ENCODE data around the gene OR51B6. TPM values are rescaled to one million over a fixed set of nuclear protein-coding genes. Genes with fewer than 3 reads are reported as not detected.
"Not testable (repeated sequence)": the region's sequence is repeated elsewhere in the genome, so short reads cannot be mapped to it uniquely, and the experiment has no call there.

OR51B6 gene, protein sequence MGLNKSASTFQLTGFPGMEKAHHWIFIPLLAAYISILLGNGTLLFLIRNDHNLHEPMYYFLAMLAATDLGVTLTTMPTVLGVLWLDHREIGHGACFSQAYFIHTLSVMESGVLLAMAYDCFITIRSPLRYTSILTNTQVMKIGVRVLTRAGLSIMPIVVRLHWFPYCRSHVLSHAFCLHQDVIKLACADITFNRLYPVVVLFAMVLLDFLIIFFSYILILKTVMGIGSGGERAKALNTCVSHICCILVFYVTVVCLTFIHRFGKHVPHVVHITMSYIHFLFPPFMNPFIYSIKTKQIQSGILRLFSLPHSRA
- not detected for total RNA-seq
- long read RNA-seq, result 0 reads

DNA sequence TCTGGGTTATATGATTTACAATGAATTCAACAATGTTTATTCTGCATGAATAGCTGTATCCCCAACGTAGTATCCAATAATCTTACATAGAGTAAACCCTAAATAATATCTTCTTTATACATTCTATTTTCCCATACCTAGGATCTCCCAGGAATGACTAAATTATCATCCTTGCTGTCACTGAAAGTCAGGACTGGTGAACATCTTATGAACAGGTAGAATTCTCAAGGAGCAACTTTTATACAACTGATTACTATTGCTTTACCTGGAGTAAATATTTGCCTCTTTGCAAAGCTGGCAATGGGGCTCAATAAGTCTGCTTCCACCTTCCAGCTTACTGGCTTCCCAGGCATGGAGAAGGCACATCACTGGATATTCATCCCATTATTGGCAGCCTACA lies at the start of gene OR51B6:
TSS of gene OR51B6 (plus strand) at position 301 of the 400 bp plus-strand sequence. CDS start at position 301, 0 bp downstream.
- DNase-seq (no peak), ATAC-seq (ENCODE audit: poor library complexity) (no peak)
- intact Hi-C loops (cut with DNase I), result no loop called here

DNA sequence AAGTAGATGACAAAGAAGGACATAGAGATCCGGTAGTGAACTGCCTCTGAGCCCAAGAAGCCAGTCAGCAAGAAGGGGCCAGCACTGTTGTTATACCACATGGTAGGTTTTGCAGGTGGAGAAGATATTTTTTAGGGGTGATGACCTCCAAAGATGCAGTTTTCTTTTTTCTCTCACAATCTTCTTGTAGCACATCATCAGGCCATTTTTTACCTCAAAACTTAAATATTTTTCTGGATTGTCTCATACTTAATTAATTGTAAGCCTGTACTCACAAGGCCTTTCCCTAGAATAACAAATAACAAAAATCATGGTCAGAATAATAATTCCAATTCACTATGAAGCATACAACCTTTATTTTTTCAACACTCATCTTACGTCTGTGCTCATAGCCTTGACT lies 49.5 kb upstream of the OR51B6 start, which contains the start of gene OR51B4:
TSS of gene OR51B4 (minus strand) at position 101 of the 400 bp plus-strand sequence. CDS start at position 101, 0 bp downstream.
- intact Hi-C loops (cut with DNase I), result no loop called here
- ATAC-seq (ENCODE audit: poor library complexity) (no peak), DNase-seq (no peak)

DNA sequence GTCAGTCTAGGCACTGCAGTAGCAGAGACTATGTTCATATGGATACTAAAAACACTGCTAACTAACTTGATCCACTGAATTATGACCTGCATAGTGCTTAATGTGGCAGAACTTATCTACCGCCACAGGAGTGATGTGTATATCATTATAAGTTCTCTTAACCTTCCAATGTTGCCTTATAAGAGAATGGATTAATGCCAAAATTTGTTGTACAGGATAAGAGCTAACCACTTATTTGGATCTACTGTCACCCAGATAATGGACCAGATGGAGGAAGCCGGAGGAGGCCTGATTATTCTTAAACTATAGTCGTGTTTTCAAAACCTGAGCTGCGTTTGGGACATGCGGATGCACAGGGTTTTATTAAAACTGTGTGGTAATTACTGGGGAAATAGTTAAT lies 47.7 kb upstream of the OR51B6 start:
- ATAC-seq (ENCODE audit: poor library complexity), result no peak
- no peak for DNase-seq
- intact Hi-C loops (cut with DNase I), result no loop called here

DNA sequence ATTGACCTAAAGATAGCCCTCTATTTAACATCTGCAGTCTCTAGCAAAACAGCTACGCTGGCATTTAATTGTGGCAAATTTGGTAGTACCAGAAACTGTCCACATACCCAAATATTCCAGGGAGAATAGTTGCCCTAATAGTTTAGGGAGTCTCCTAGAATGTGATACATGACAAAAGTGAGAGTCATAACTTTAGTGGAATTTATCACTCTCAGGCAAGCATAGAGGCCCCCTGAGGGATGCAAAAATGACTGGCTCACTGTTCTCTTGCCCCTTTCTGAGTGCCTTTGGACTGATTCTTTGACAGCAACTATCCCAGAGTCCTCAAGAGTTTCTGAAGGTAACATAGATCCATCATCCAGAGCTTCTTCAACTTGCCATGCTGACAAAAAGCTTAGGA lies 47.3 kb upstream of the OR51B6 start:
- intact Hi-C loops (cut with DNase I), result no loop called here
- ATAC-seq (ENCODE audit: poor library complexity), result no peak
- DNase-seq, result no peak

DNA sequence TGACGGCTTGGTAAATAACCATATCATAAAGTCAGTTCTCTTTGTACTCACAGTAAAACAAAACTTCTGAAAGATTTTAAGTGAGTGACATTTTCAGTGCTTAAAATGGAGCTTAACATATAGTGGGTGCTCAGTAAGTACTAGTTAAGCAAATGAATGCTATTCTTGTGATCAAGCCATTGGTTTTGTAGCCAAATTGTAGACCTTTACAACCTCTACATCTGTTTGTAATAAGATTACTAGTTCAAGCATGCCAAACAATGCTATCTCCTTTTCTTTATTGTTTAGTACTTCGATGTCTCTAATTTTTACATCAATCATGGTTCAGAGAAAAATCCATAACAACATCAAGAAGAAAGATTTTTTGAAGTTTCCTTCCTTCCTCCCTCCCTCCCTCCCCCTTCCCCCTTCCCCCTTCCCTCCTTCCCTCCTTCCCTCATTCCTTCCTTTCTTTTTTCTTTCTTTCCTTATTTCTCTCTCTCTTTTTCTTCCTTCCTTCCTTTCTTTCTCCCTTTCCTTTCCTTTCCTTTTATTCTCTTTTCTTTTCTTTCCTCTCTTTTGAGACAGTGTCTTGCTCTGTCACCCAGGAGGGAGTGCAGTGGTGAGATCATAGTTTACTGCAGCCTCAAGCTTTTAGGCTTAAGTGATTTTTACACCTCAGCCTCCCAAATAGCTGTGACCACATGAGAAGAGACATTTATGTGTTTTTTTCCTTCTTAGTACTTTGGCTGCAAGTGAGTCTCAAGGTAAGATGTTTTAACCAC lies 43.9 kb upstream of the OR51B6 start:
- intact Hi-C loops (cut with DNase I), result no loop called here
- no peak for ATAC-seq (ENCODE audit: poor library complexity)
- DNase-seq, result no peak

DNA sequence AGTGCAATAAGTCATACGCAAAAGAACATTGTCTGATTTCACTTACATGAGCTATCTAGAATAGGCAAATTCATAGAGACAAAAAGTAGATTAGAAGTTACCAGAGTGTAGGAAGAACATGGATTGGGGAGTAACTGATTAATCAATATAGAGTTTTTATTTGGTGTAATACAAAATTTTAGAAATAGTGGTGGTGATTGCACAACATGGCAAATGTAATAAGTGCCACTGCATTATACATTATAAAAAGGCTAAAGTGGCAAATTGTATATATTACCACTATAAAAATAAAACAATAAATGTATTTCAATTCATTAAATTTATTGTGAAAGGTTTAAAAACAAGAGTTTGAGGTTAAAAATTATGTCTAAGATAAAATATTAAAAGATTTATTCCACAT lies 40.9 kb upstream of the OR51B6 start:
- intact Hi-C loops (cut with DNase I), result no loop called here
- no peak for DNase-seq
- ATAC-seq (ENCODE audit: poor library complexity), result no peak

DNA sequence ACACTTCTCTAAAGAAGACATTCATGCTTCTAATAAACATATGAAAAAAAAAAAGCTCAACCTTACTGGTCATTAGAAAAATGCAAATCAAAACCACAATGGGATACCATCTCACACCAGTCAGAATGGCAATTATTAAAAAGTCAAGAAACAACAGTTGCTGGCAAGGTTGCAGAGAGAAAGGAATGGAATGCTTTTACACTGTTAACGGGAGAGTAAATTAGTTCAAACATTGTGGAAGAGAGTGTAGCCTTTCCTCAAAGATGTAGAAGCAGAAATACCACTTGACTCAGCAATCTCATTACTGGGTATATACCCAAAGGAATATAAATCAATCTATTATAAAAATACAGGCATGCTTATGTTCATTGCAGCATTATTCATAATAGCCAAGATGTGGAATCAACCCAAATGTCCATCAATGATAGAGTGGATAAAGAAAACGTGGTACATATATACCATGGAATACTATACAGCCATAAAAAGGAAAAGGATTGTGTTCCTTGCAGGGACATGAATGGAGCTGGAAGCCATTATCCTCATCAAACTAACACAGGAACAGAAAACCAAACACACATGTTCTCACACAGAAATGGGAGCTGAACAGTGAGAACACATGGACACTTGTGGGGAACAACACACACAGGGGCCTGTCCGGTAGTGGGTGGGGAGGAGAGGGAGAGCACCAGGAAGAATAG lies 37.8 kb upstream of the OR51B6 start:
- DNase-seq; intact Hi-C loops (cut with DNase I); ATAC-seq (ENCODE audit: poor library complexity): not testable (repeated sequence)

DNA sequence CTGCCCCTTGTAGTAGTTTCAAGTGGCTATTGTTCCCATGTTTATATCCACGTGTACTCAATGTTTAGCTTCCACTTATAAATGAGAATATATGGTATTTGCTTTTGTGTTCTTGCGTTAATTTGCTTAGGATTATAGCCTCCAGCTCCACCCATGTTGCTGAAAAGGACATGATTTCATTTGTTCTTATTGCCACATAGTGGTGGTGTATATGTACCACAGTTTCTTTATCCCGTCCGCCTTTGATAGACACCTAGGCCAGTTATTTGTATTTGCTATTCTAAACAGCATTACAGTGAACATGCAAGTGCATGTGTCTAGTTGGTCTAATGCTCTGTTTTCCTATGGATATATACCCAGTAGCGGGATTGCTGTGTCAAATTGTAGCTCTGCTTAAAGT lies 34.0 kb upstream of the OR51B6 start:
- ATAC-seq (ENCODE audit: poor library complexity) (no peak), DNase-seq (no peak)
- intact Hi-C loops (cut with DNase I), result no loop called here

DNA sequence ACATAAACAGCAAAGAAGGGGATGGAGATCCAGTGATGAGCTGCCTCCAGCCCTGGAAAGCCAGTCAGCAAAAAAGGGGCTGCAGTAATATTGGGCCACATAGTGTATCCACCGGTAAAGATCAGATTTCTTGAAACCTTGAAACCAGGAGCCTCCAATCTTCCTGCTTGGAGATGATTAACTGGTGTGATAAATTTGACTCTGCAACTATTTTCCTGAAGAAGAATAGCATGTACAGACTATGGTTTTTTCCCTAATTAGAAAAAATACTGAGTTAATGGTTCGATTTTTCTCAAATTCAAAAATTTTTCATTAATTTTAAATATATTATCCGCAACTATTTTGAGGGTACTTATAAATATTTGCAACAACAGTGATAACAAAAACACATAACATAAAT lies 27.1 kb upstream of the OR51B6 start, which contains the start of gene OR51B2:
TSS of gene OR51B2 (minus strand) at position 101 of the 400 bp plus-strand sequence. CDS start at position 101, 0 bp downstream.
- intact Hi-C loops (cut with DNase I), result no loop called here
- ATAC-seq (ENCODE audit: poor library complexity) (no peak), DNase-seq (no peak)

DNA sequence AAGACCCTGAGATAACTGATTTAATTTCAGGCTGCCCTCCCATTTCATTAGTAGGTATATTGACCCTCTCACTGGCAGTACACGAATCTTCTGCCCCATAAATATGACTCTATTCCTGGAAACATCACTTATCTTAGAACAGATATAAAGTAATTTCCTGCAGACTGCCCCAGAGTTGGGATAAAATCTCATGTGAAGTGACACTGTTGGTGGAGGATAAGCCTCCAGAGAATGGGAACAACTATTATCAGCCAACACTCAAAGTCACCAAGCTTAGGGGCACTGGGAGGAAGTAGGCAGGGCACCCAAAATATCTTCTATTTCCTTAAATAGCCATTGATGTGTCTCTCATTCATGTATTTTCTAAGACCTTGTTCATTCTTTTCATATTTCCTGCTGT lies 16.1 kb upstream of the OR51B6 start:
- intact Hi-C loops (cut with DNase I), result no loop called here
- no peak for ATAC-seq (ENCODE audit: poor library complexity)

DNA sequence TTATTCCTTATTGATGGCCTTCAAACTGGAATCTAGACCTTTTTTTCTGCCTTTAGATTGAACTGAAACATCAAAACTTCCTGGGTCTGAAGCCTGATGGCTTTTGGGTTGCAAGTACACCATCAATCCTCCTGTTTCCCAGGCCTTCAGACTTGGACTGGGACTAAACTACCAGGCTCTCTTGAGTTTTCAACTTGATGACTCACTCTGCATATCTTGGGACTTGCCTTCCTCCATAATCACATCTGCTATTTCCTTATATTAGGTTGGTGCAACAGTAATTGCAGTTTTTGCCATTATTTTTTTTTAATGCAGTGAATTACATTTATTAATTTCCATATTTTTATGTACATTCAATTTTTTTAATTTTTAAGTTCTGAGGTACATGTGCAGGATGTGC lies 15.0 kb upstream of the OR51B6 start:
- ATAC-seq (ENCODE audit: poor library complexity), result no peak
- DNase-seq, result no peak
- intact Hi-C loops (cut with DNase I), result no loop called here

More for the DNA sequence above, 16.1 kb upstream of the OR51B6 start:
- DNase-seq, result no peak

DNA sequence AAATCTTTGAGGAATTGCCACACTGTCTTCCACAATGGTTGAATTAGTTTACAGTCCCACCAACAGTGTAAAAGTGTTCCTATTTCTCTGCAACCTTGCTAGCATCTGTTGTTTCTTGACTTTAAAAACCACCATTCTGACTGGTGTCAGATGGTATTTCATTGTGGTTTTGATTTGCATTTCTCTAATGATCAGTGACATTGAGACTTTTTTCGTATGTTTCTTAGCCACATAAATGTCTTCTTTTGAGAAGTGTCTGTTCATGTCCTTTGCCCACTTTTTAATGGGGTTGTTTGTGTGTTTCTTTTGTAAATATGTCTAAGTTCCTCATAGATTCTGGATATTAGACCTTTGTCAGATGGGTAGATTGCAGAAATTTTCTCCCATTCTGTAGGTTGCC lies 14.1 kb upstream of the OR51B6 start:
- intact Hi-C loops (cut with DNase I); DNase-seq; ATAC-seq (ENCODE audit: poor library complexity): not testable (repeated sequence)

DNA sequence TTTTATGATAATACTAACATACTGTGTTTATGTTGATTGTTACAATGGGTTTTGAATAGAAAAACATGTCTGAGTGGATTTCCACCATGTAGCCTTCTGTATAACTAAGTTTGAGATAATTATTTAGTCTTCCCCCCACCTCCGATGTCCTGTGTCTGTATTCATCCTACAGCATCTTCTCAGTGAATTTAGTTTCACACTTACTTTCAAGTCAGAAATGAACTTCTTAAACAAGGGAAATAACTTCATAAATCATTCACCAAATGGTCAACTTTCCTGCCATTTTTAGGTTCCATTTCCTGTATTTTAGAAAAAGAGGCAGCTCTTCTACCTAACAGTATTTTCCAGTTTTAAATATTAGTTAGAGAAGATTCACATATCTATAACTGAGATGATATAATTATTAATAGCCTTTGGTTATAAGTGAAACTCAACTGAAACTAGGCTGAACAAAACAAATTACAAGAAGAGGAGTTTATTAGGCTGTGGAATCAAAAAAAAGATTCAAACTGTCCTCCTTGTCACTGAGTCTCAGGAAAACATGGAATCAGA lies 11.5 kb upstream of the OR51B6 start:
- intact Hi-C loops (cut with DNase I), result no loop called here
- ATAC-seq (ENCODE audit: poor library complexity), result no peak
- no peak for DNase-seq

DNA sequence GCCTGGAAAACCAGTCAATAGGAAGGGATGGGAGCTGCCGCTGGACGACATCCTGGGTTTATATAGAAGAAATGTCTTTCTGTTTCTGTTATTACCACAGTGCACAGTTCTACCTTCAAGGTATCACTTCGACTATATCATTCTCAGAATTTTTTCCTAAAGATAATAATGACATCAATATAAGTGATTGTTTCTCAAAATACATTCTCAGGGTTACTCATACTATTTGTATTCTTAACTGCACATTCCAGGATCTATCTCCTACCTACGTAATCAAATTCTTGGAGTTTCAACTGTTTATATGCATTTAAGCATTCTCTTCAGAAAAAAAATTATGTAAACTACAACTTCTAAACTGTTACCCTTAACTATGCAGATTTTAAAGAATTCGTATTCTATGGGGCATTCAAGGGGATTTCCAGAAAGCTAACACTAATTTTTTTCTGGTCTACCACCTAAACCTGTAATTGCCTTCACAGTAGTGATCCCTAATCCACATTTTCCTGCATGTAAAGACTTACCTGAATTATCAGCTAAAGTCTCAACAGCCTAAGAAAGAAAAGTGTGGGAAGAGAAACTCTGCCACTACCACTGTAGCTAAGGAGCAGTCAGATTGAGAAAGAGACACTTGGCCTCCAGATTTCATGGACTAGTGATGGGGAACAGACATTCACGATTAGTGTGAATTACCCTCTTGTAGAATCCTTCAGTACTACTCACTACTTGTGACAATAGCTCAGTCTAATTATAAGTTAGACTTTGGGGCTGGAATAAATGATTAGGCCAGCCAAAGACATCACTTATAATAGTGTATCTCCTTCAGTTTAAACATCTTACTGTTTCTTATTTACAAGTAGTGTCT lies 7.6 kb upstream of the OR51B6 start, which contains the start of gene OR51B5:
TSS of gene OR51B5 (minus strand) at position 51 of the 862 bp plus-strand sequence. CDS start at position 51, 0 bp downstream.
- ATAC-seq (ENCODE audit: poor library complexity) (no peak), DNase-seq (no peak)
- intact Hi-C loops (cut with DNase I), result no loop called here

DNA sequence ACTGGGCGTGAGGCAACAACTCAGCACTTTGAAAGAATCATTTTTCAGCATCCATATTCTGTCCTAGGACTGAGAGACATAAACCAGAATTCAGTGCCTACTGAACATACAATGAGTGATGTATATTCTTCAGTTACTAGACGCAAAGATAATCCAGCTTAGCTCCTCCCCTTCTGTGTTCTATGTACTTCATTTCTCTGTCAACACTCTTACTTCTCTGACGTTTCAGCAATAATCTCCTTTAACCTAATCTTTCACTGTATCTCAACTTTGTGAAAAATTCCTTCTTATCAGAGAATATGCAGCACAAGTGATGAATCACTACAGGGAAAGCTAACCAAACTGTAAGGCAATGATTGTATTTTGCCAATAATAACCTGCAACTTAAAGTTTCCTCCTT lies 5.5 kb upstream of the OR51B6 start:
- ATAC-seq (ENCODE audit: poor library complexity) (no peak), DNase-seq (no peak)
- intact Hi-C loops (cut with DNase I), result no loop called here

DNA sequence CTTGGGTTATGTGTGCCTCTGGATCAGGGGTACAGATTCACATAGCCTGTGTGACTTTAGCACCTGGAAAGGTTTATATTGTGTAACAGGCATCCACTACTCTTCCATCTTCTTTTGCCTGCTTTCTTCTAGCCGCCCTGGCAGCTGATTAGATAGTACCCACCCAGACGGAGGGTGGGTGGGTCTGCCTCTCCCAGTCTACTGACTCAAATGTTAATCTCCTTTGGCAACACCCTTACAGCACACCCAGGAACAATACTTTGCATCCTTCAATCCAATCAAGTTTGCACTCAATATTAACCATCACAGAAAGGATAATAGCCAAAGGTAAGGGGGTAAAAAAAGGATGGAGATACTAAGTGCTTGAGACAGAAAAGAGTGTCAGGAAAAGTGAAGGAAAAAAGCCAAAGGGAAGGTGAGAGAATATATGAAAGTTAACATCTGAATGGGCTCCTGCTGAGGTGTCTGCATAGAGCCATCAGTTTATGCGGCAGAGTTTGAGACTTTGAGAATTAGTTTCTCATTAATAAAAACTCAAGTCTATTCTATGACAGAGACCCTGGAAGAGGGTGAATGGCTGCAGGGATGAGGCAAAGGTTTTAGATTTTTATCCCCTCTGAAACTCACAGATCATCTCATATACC lies 2.6 kb upstream of the OR51B6 start:
- intact Hi-C loops (cut with DNase I), result no loop called here
- ATAC-seq (ENCODE audit: poor library complexity), result no peak
- DNase-seq, result no peak

DNA sequence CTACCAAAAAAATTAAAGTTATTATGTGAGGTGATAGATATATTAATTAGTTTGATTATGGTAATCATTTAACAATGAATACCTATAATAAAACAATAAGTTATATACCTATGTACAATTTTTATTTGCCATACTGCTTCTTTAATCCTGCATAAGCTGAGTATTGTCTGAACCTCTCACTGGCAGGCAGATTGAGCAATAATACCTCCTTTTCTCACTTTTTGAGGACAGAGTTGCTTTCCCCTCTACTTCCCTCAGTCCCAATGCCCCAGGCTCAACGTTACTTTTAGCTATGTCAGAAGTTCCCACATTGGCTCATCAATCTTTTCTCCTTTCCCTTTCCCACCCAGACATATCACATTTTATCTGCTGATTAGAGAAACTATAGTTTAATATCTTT lies 1.8 kb upstream of the OR51B6 start:
- DNase-seq, result no peak
- ATAC-seq (ENCODE audit: poor library complexity), result no peak
- intact Hi-C loops (cut with DNase I), result no loop called here

DNA sequence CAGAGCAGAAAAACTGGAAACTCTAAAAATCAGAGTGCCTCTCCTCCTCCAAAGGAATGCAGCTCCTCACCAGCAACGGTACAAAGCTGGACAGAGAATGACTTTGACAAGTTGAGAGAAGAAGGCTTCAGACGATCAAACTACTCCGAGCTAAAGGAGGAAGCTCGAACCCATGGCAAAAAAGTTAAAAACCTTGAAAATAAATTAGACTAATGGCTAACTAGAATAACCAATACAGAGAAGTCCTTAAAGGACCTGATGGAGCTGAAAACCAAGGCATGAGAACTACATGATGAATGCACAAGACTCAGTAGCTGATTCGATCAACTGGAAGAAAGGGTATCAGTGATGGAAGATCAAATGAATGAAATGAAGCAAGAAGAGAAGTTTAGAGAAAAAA lies 4.7 kb downstream of the OR51B6 start:
- ATAC-seq (ENCODE audit: poor library complexity); intact Hi-C loops (cut with DNase I); DNase-seq: not testable (repeated sequence)

Measured in Right ventricle myocardium superior (tissue), 1 donor.